G401.6 (cell line): Measurements from ENCODE around the gene HECTD3.

Experiments
- FAIRE-seq: peaks from 2 replicates; lab custom pipeline; 2012; peaks lifted over from hg19 to GRCh38; lab: Jason Lieb, UNC

HECTD3 gene

DNA sequence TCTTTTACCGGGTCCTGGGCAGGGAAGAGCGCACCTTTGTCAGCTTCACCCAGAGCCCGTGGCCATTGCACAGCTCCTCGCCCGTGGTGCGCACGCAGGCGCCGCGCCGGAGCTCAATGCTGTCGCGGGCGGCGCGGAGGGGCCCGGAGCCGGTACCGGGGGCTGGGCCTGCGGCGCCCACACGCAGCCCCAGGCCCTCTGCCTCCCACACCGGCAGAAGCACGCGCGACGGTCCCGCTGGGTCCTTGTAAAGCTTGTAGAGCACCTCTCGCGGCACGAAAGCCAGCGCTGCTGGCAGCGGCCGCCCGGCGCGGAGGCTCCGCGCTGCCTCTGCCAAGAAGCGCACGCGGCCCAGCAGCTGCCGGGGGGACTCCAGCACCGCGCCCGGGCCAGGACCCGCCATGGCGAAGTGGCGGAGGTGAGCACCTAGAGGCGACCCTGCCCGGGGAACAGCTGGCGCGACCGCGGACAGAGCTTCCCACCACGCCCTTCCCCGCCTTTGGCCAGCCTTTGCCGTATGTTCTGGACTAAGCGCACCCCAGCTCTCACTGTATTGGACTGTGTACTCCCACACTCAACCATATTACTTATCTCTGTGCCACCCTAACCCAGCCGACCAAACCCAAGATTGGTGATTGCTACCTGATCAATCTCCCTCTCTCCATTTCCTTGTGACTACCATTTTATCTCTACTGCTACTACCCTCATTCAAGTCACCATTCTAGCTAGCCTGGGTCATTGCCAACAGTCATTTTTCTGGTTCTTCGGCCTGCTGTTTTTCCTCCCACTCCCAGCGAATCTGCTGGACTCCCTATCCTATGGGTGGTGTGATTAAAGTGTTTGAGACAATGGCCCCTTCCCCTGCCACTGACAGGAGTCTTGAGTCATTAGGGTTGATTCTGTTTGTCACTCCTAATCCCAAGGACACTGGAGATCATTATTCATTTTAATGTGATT lies at the start of gene HECTD3:
Gene HECTD3 (minus strand): TSS at position 470 of the 957 bp plus-strand sequence. CDS start 67 bp downstream, at position 403.
- FAIRE-seq, result no peak

- FAIRE-seq, result no peak
Measured at GRCh38 chr1:45059829-45060228, 48.7 kb upstream of the HECTD3 start.

DNA sequence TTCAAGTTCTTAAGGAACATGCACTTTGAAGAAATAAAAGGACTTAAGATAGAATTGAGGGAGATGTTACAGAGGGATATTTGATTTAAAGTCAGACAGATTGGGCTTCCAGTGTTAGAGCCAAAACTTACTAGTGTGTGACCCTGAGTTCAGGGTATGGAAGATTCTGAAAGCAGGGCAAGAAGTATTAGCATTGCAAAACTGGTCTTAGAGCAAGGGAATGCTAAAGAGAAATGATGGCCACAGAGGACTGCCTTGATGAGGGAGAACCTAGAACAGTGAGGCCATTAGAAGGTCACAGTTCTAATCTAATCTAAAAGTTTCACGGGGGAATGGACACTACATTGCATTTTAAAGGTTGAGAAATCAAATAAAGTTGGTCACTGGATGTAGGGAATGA lies 46.4 kb upstream of the HECTD3 start:
- FAIRE-seq, result no peak

- FAIRE-seq, result no peak
Measured at GRCh38 chr1:45051005-45051772, 40.1 kb upstream of the HECTD3 start.

DNA sequence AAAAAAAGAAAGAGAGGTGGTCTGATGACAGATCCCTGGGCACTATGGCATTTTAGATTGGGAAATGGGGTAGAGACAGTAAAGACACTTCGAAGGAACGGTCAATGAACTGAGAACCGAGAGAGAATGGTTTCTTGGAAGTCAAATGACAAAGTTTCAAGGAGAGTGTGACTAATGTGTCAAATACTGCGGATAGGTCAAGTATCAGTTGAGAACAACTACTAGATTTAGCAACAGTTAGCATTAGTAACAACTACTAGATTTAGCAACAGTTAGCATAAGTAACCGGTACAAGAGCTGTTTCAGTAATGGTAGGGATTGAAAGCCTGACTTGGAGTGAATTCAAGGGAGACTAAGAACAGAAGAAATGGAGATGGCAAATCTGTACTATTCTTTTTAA lies 35.9 kb upstream of the HECTD3 start:
- no peak for FAIRE-seq

- FAIRE-seq, result no peak
Measured at GRCh38 chr1:45044916-45045315, 33.8 kb upstream of the HECTD3 start.

DNA sequence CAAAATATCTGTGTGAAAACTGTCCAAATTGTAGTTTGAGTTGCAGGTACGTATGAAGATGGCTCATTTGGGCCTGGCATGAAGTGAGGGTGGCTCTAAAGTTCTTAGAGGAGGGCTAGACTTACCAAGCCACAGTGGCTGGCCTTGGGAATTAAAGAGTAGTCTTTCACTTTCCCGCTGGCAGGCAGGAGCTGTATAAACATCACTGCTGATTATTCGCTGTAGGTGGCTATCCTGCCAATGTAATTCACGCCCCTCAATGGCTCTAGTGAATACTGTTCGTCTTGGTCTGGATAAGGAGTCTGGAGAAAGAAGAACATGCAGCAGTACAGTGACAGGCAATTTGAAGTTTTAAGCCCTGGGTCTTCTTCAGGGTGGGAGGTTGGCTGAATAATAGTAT lies 32.0 kb upstream of the HECTD3 start:
- FAIRE-seq, result no peak

DNA sequence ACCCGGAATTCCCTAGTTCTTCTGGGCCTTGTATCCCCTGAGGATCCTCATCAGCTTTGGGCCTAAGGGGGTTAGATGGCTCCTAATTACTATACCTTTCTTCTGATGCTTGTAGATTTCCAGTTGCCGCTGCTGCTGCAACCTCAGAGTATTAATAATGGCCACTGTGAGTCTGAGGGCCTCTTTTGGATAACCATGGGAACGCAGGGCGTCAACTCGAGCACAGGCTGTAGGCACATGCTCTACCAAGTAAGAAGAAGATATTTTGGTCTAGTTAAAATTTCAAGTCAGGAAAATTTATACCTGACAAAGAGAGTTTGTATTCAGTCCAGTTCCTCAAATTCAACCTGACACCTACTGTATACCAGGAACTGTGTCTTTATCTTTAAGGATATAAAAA lies 29.2 kb upstream of the HECTD3 start:
- FAIRE-seq, result no peak

GRCh38 chr1:45038661-45039364 lies 27.7 kb upstream of the HECTD3 start:
- no peak for FAIRE-seq

DNA sequence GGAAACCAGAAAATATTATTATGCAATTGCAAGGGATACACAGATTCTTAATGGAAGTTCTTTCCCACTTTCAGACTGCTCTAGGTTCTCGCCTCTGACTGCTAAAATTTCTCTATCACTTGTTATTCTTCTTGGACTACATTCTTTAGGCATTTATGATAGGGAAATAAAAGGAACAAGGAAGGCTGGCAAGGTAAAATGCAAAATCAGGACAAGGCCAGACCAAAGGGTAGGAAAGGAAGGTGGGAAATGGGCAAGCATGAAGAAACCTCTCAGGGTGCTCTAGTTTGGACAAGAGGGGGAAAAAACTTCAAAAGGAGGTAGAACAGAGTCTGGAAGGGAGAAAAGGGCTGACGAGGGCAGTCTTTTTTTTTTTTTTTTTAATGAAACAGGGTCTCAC lies 27.1 kb upstream of the HECTD3 start:
- no peak for FAIRE-seq

DNA sequence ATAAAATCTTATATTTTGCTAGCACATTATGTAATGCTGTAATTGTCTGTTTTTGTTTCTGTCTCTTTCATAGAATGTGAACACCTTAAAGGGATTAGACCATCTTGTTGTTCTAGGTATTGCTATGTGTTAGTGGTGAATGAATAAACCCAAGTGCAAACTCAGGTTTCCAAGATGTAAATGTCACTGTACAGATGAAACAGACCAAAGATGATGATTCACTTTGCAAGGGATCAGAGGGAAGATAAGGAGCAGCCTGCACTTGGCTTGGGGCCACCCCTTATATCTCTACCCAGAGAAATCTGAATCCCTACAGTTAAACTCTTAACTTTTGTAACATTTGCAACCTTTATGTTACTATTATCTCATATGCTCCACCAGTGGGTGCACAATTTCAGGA lies 26.3 kb upstream of the HECTD3 start:
- FAIRE-seq, result no peak

DNA sequence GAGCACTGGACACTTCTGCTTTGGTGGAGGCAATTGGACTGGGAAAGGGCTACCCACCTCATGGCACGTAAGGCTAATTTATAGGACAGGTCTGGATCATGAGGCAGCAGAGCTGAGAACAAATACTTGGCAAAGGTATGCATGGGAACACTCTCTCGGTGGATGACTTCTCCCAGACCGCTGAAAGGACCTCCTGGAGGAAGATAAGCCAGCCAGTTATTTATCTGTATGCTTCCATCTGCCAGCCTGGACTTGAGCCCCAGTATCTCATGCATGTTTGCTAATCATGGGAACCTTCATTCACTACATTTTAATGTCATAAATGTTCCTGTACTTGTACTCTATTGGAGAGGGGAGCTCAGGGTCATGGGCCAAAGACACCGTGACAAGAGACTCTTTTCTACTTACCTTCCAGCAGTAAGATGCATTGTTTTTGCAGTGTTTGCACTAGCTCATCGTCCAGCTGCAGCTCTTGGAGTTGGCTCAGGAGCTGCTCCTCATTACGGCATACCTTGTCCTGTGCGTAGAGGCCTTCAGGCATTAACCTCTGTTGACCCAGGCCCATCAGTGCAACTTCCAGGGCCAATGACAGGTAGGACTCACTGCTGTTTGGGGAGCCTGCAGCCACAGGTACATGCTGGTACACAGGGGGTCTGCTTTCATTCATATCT lies 24.6 kb upstream of the HECTD3 start:
- FAIRE-seq, result no peak

DNA sequence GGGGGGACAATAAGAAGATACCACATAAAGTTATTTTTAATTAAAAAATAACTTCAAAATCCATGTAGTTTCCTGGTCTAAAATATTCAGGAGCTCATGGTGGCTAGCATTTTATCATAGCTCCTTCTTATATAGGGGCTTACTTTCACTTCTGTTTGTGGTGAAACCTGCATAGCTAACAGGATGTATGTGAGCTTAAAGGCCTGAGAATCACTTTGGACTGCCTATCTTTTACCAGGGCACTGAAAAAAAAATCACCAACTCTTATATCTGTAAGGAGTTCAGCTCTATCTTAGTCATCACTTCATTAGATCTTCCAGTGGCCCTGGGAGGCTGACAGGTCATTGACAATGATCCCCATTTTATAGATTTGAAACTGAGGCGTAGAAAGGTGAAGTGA lies 22.2 kb upstream of the HECTD3 start:
- FAIRE-seq, result no peak

DNA sequence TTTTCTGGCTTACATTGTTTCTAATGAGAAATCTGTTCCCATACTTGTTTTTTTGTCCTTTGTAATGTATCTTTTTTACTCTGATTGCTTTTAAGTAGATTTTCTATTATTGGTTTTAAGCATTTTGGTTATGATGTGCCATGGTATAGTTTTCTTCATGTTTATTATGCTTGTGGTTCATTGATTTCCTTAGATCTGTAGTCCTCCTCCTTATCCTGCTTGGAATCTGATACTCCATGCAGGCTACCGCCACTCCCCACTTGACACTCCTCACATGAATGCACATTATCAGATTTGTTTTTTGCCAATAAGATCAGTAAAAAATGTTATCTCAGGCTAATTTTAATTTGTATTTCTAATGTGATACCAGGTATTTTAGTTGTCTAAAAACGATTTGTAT lies 21.7 kb upstream of the HECTD3 start:
- no peak for FAIRE-seq

GRCh38 chr1:45026446-45026845 lies 15.3 kb upstream of the HECTD3 start:
- no peak for FAIRE-seq

GRCh38 chr1:45023663-45024062 lies 12.5 kb upstream of the HECTD3 start:
- no peak for FAIRE-seq

DNA sequence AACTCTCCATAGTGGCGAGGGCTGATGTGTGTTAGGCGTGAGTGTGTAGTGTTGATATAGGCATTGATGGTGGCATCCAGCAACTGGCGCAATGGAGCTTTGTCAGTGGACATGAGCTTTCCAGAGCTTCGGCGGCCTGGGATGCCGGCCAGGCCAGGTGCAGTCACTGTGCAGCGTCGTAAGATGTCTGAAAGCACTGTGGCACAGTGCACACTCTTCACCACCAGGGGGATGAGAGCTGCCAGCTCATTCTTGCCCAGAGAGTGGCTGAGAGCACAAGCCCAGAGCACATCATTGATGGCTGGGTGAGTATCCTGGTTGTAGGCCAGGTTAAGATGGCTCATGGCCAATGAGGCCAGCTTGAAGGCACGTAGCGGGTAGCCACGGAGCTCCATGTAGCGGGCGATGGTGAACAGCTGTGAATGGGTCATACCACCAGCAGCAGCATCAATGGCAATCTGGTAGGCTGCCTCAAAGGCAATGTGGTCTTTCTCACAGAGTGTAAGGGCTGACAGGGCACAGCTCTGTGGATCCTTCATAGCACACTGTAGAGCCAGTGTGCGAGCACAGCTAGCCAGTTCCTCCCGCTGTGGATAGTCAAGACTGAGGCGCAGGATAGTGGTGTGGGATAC lies 7.6 kb upstream of the HECTD3 start:
- FAIRE-seq, result no peak

DNA sequence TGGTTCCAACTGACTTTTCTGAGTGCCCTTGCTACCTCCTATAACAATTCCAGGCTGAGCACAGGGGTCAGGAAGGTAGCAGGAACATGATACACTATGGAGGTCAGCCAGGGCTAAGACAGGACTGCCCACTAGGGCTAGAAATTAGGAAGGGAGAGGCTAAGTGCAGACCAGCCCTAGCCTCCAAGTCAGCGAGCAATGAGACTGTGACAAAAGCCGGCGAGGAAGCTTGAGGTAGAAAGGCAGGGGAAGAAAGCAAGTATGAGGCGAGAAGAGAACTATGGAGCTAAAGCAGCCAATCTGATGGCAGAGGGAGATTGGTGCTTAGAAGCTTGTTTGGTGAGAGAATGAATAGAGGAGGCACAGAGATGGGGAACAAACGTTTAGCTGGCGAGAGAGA lies 5.6 kb upstream of the HECTD3 start:
- no peak for FAIRE-seq

DNA sequence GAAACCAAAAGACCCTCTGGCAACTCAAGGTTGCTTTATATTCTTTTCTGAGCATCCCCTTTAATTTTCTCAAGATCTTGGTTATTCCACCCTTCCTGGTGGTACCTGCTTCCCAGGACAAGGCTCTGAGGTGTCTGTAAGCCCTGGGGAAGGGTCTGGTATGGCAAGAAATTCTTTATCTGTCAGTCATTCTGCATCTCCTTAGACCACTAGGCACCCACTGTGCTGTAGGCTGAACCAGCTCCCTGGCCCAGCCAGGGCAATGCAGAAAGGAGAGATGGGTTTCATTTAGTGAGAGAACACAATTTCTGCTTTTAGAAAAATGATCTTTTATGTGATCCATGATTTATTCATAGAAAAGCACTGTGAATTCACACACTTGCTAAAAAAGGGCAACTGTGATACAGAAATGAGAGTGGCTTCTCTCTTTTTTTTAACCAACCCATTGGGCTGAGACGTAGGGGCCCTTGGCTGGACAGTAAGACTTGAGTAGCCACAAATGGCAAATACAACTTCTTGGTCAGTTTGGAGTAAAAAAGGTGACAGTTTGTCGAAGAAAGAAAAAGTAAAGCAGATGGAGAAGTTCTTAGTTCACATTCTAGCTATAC lies 5.1 kb upstream of the HECTD3 start:
- no peak for FAIRE-seq

DNA sequence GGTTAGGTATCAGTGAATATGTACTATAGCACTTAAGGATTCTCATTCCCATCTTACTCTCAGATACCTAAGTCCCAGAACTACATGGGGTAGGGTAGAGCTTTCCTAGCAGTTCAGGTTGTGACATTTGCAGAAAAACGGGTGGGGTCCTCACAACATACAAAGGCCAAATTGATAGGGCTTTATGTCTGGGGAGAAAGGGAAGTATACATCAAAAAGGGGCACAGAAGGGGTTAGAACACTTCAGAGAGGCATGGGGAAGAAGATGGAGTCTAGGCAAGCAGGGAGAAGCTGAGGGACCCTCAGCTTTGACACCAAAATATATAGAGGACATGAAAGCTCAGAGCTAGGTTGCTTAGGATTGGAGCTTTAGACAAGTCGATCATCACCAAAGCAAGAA lies 4.6 kb upstream of the HECTD3 start:
- no peak for FAIRE-seq

DNA sequence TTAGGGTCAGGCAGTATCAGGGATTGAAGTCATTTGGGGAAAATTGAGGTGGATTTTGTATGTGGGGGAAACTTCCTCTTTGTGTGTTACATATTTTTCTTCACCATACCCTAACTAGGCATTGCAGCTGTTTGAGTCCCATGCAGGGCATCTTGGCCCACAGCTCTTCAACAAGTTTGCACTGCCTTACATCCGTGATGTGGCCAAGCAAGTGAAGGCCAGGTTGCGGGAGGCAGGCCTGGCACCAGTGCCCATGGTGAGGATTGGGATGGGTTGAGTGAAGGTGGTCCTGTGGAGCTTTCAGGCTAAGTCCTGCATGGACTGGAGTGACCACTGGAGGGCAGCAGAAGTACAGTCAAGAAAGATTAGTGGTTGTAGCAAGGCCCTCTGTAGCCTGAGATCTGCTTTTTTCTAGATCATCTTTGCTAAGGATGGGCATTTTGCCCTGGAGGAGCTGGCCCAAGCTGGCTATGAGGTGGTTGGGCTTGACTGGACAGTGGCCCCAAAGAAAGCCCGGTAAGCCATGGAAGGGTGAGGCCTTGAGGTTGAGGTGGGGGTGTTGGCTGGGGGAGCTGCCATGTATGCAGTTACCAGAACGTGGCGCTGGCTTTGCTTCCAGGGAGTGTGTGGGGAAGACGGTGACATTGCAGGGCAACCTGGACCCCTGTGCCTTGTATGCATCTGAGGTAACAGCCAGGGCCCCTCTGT lies 3.4 kb upstream of the HECTD3 start:
- peak; percentile 23 for FAIRE-seq
